Thyroid gland (tissue), 4 donors: ENCODE results near the gene RFLNA.

ENCODE experiments used
- POLR2A ChIP-seq, 2 donors: fragments of 450-650 bp; IDR thresholded peaks; one replicate each; pipeline ENCODE4 v1.6.1; 2017; ENCODE audit warnings: antibody characterized with exemption in 2 of 2, mild to moderate bottlenecking in 2 of 2, moderate library complexity in 1 of 2
- TF ChIP-seq, protein P1 (sequence below), 6 experiments: fragments of 200-600 bp in 3 of 6; fragments of 450-650 bp in 3 of 6; sonication (generic) in 3 of 6; IDR thresholded peaks; one replicate each; pipeline ENCODE4 v1.5.1; 2016 to 2019; ENCODE audit warnings: antibody characterized with exemption in 6 of 6, mild to moderate bottlenecking in 2 of 6, inconsistent platforms in 1 of 6, moderate library complexity in 1 of 6

DNA sequence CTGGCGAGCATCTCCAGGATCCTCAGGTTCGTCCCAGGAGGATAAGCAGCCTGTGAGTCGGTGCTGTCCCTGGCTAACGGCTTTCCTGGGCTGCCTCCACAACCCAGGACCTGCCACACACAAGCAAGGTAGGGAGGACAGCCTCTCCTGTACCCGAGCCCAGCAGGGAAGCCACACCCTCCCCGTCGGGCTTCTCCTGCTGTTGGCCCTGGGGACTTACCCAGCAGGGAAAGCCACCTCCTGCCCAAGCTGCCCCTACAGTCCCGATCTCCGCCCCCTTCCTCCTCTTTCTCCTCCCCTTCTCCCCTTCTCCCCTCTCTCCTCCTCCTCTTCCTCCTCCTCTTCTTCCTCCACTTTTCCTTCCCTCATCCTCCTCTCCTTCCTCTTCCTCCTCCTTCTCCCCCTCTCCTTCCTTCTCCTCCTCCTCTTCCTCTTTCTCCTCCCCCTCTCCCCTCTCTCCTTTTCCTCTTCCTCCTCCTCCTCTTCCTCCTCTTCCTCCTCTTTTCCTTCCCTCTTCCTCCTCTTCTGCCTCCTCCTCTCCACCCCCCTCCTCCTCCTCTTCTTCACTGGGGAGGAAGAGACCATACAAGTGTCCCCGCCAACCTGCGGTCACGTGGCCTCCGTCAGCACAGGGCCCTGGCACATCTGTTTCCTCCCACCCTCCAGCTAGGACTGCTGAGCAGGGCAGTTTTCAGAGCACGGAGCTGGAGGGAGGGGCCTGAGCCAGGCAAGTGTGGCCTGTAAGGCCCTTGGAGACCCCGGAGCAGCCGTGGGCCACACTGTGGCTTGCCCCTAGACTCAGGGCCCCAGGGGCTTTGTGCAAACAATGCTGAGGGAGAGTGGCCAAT is 17.3 kb upstream of the RFLNA start:
- no peak for TF ChIP-seq POLR2A (IDR thresholded peaks at IDR 0.05)
- TF ChIP-seq, protein P1, sequence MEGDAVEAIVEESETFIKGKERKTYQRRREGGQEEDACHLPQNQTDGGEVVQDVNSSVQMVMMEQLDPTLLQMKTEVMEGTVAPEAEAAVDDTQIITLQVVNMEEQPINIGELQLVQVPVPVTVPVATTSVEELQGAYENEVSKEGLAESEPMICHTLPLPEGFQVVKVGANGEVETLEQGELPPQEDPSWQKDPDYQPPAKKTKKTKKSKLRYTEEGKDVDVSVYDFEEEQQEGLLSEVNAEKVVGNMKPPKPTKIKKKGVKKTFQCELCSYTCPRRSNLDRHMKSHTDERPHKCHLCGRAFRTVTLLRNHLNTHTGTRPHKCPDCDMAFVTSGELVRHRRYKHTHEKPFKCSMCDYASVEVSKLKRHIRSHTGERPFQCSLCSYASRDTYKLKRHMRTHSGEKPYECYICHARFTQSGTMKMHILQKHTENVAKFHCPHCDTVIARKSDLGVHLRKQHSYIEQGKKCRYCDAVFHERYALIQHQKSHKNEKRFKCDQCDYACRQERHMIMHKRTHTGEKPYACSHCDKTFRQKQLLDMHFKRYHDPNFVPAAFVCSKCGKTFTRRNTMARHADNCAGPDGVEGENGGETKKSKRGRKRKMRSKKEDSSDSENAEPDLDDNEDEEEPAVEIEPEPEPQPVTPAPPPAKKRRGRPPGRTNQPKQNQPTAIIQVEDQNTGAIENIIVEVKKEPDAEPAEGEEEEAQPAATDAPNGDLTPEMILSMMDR (IDR thresholded peaks at IDR 0.05): no peak
